SK-N-MC (cell line): ENCODE measurements around the gene FLNB.

ENCODE experiments used
- EZH2 ChIP-seq: fragments of 200-600 bp; sonication (generic); IDR thresholded peaks from one replicate; pipeline ENCODE4 v1.6.1; 2017; ENCODE audit warnings: antibody characterized with exemption
- FOXP2 ChIP-seq: optimal IDR thresholded peaks from 2 replicates; pipeline ENCODE3; 2011; ENCODE audit warnings: mild to moderate bottlenecking, moderate library complexity; ENCODE audit not compliant: insufficient read depth; ENCODE audit errors: extremely low read length, control extremely low read depth
- POLR2AphosphoS5 ChIP-seq: IDR thresholded peaks from 2 replicates; pipeline ENCODE4 v1.6.1; 2012; ENCODE audit warnings: mild to moderate bottlenecking, low read depth, low read length, borderline replicate concordance

- TF ChIP-seq POLR2AphosphoS5 (no peak), EZH2 (no peak), FOXP2 (no peak)
Observed at GRCh38 chr3:58163234-58163633, 155.0 kb downstream of the FLNB start.
